Natural killer cell treated with Interleukin-12 subunit alpha and Interleukin-12 subunit beta and Interleukin-15 and Interleukin-18, amount 100 ng/mL, for 72 hours (primary cell): ENCODE measurements around the gene TBC1D5. TPM values are rescaled to one million over a fixed set of nuclear protein-coding genes. Genes with fewer than 3 reads are reported as not detected.
A peak's percentile ranks its signal among the peaks of the same experiment; 100 is the strongest.

ENCODE experiments used
- ATAC-seq, 2 donors: fragments of 150-1000 bp; cut with Tn5 transposase in 1 of 2; sonication (Bioruptor Pico), chemical (Tn5 transposase) in 1 of 2; 2 replicates each; pipeline ENCODE4 v1.10.0; 2021
- DNase-seq: peaks from one replicate; pipeline ENCODE4 v3.0.0; 2022; ENCODE audit warnings: low spot score
- H3K27ac Mint-ChIP-seq, 2 donors: 1 replicate in 1 of 2; 2 replicates in 1 of 2; pipeline ENCODE4 v1.8.0; 2022; ENCODE audit warnings: mixed read lengths in 2 of 2, mild to moderate bottlenecking in 1 of 2, moderate library complexity in 1 of 2
- H3K27me3 Mint-ChIP-seq, 2 donors: 1 replicate in 1 of 2; 2 replicates in 1 of 2; pipeline ENCODE4 v1.8.0; 2022; ENCODE audit warnings: mixed read lengths in 2 of 2
- H3K36me3 Mint-ChIP-seq: one replicate; pipeline ENCODE4 v1.8.0; 2022; ENCODE audit warnings: mixed read lengths
- H3K4me1 Mint-ChIP-seq, 2 donors: 1 replicate in 1 of 2; 2 replicates in 1 of 2; pipeline ENCODE4 v1.8.0; 2022; ENCODE audit warnings: low read depth in 2 of 2, mixed read lengths in 2 of 2, mild to moderate bottlenecking in 1 of 2
- H3K4me3 Mint-ChIP-seq: one replicate; pipeline ENCODE4 v1.8.0; 2022; ENCODE audit warnings: mixed read lengths
- H3K9me3 Mint-ChIP-seq: 2 replicates; pipeline ENCODE4 v1.8.0; 2022; ENCODE audit warnings: mixed read lengths
- total RNA-seq, 2 donors: library from RNA; stranded (reverse); gene quantifications; one replicate each; pipeline ENCODE4 v1.2.3, GENCODE V29; 2022

The TBC1D5 gene
- total RNA-seq, 2 donors from 2014 or later, result 43.4 to 51.6 TPM

DNA sequence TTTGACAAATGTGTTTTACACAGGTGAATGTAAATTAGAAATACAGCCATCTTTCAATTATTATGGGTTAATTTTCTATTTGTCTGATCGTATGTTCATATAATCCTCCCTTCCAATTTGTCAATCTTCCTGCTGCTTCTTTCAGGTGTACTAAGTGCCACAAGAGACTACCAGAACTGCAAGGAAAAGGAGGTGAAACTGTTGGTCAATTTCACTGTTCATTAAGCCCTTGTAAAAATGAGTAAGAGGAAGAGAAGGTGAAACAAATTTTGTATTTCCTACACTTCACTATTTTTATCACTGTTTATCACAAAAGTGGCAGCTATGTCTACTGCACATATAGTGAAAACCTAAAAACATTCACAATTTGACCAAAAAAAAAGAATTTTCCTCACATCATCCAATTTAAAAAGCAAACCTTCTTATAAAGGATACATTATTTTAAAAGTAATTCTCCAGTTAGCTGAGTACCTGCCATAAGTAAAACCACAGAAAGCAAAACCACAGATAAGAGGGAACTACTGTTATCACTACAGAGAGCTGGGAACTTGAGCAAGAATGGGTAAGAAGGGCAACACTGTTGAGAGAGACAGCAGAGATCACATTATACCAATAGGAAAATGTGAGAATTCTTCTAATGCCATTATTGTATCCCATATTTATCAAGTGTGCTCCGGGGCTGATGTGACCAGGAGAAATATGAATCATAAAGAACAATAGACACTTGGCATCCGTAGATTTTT, 163.0 kb downstream of the TBC1D5 start:
- Mint-ChIP-seq H3K36me3 (no peaks in the 10 kb centered on the region), H3K27ac (no peak overlapping the region), H3K4me1 (peaks cover 0 to 3% of the 10 kb centered on the region in 2 donors), H3K9me3 (no peaks in the 10 kb centered on the region), H3K27me3 (no peaks in the 10 kb centered on the region), H3K4me3 (no peak overlapping the region)
- ATAC-seq (peak in 1 of 2 donors; percentile 79), DNase-seq (no peak)

DNA sequence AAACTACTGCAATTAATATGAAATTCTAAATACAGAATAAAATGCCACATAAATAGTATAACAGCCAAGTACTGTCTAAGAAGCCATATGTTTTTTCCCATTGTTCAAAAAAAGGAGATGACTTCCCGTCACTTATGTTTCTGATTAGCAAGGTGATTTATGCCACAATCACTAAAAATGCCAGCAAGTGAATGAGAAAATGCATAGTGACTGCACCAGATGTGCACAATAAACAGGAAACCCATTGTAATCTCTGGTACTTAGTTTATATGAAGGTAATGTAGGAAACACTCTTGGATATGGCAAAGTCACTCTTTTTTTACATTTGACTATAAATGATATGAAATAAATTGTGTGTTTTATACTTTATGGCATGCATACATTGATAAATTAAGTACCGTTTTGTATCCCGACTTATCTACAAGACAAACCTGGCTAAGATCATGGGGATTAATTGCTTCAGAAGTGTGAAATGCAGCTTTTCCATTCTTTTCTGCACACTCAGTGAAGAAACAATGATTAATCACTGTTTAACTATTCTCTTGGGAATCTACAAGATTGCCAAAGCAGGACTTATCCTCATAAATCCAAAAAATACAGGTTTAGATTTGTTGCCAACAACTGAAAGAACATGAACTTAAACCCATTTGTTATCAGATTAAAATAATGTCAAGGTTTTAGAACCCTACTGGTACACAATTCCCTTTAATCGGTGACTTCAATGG, 164.5 kb downstream of the TBC1D5 start:
- ATAC-seq (no peak), DNase-seq (no peak)
- no peak overlapping the region for H3K4me3 Mint-ChIP-seq
- H3K9me3 Mint-ChIP-seq, result no peaks in the 10 kb centered on the region
- no peaks in the 10 kb centered on the region for H3K27me3 Mint-ChIP-seq
- H3K36me3 Mint-ChIP-seq, result no peaks in the 10 kb centered on the region
- peaks cover 0 to 7% of the 10 kb centered on the region in 2 donors for H3K4me1 Mint-ChIP-seq
- no peak overlapping the region for H3K27ac Mint-ChIP-seq

DNA sequence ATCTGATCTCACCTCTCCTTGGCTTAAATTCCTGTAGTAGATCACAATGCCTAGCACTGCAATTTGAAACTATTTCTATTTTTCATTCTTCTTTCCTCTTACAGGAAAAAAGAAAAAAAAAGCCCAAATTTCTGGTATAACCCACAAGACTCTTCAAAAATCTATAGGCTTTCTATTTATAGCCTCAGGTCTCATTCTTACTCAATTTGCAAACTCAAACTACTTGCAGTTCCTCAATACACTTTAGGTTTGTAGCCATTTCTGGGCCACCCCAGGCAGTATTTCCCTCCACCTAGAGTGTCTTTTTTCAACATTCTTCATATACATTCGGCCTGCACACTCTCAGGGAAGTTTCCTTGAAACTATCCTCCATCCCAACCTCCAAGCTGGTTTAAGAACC, 169.0 kb downstream of the TBC1D5 start:
- Mint-ChIP-seq H3K27ac (no peak overlapping the region), H3K4me3 (no peak overlapping the region), H3K9me3 (no peaks in the 10 kb centered on the region), H3K27me3 (no peaks in the 10 kb centered on the region), H3K36me3 (no peaks in the 10 kb centered on the region), H3K4me1 (peaks cover 0 to 4% of the 10 kb centered on the region in 2 donors)
- DNase-seq (no peak), ATAC-seq (peak in 1 of 2 donors; percentile 60)

DNA sequence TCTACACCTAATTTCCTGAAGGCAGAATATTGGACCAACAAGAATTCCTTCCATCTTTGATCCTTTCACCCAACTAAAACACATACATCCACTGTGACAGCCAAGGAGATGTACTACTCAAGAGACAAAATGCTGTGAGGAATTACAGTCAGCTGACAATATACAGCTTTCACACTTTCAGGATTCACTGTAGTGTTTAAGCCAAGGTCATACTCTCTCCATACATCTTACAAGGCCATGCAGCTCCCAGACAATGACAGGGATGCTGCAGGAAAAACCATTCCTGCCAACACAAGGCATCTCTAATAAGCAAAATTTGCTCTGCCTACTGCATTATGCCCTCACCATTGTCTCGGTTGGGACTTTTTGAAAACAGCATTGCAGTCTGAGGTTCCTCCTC, 170.7 kb downstream of the TBC1D5 start:
- no peak overlapping the region for H3K27ac Mint-ChIP-seq
- DNase-seq (no peak), ATAC-seq (no peak)
- H3K27me3 Mint-ChIP-seq, result no peaks in the 10 kb centered on the region
- H3K9me3 Mint-ChIP-seq, result no peaks in the 10 kb centered on the region
- H3K36me3 Mint-ChIP-seq, result no peaks in the 10 kb centered on the region
- peaks cover 0 to 4% of the 10 kb centered on the region in 2 donors for H3K4me1 Mint-ChIP-seq
- H3K4me3 Mint-ChIP-seq, result no peak overlapping the region

DNA sequence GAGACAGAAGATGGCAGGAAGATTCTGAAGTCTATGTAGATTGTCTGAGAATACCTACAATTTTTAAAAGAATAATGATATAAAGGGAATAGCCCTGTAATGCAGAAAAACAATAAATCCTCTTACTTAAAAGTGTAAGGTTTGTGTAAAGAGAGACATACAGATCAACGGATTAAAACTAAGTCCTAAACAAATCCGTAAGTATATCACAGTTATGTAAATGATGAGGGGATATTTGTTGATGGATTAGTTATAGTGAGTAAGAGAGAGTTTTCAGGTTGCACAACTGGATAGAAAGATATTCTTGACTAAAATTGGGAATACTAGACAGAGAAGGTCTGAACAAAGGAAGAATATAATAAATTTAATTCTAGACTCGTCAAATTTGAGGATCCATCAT, 179.6 kb downstream of the TBC1D5 start:
- H3K36me3 Mint-ChIP-seq, result no peaks in the 10 kb centered on the region
- H3K9me3 Mint-ChIP-seq, result no peaks in the 10 kb centered on the region
- ATAC-seq (no peak), DNase-seq (no peak)
- no peak overlapping the region for H3K27ac Mint-ChIP-seq
- no peaks in the 10 kb centered on the region for H3K27me3 Mint-ChIP-seq
- peaks cover 0 to 5% of the 10 kb centered on the region in 2 donors for H3K4me1 Mint-ChIP-seq
- H3K4me3 Mint-ChIP-seq, result no peak overlapping the region

DNA sequence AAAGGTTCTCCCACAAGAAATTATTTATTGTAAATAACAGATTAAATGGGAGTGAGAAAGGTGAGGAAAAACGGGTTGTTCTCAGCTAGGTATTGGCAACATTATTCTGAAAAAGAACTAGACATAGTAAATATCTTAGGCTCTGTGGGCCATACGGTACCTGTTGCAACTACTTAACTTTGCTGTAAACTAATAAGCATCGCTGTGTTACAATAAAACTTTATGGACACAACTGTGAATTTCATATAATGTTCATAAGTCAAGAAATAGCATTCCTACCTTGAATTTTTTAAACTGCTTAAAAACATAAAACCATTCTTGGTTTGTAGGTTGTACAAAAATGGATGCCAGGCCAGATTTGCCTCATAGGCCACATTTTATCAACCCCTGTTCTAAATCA, 183.9 kb downstream of the TBC1D5 start:
- ATAC-seq, result no peak
- H3K4me1 Mint-ChIP-seq, result no peaks in the 10 kb centered on the region
- H3K27ac Mint-ChIP-seq, result no peak overlapping the region
- no peaks in the 10 kb centered on the region for H3K27me3 Mint-ChIP-seq
- H3K36me3 Mint-ChIP-seq, result no peaks in the 10 kb centered on the region
- no peak overlapping the region for H3K4me3 Mint-ChIP-seq
- no peak for DNase-seq
- no peaks in the 10 kb centered on the region for H3K9me3 Mint-ChIP-seq

DNA sequence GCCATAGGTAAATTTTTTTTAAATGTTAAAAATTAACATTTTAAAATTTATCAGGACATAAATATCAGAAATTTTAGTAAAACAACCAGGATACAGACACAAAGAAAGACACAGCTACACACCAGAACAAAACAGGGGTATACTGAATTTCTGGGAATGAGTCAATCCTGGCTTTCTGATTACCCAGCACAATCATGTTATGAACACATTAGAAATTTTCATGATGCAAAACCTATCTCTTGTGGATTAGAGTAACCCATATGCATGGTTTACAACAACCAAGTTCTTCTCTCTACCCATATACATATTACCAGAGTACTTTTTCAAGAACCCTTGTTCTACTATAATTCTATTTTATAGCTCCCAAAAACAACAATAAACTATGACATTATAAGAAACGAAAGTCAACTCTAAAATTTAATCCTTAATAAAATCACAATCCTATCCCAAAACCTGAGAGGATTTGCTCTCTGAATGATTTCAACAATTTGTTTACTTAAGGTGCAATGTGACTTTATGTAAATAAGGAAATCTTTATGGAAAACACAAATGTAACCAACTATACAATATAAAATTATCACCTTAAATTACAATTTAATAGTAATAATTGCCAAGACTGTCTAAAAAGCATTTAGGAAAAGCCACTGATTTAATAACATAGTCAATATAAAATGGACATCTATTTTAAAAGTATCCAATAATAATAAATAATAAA, 184.5 kb downstream of the TBC1D5 start:
- DNase-seq (no peak), ATAC-seq (peak in 1 of 2 donors; percentile 54)
- no peaks in the 10 kb centered on the region for H3K36me3 Mint-ChIP-seq
- no peaks in the 10 kb centered on the region for H3K27me3 Mint-ChIP-seq
- H3K4me3 Mint-ChIP-seq, result no peak overlapping the region
- H3K4me1 Mint-ChIP-seq, result no peaks in the 10 kb centered on the region
- H3K27ac Mint-ChIP-seq, result no peak overlapping the region
- no peaks in the 10 kb centered on the region for H3K9me3 Mint-ChIP-seq

DNA sequence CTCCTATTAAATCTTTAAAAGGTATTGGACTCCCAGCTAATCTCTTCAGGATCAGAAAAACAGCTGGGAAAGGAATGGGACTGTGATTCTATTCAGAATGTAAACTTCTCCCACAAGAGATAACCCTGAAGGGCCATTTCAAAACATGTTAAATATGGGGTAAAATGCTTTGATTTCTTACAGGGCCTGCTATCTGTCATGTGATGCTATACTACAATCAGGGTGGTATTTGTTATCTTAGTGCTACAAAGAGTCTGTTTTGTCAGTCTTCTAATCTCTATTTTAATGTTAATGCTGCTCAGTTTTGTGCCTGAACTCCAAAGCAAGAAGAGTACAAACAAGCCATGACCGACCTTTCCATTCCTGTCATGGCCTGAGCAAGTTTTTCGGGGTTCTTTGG, 186.9 kb downstream of the TBC1D5 start:
- H3K27ac Mint-ChIP-seq, result no peak overlapping the region

DNA sequence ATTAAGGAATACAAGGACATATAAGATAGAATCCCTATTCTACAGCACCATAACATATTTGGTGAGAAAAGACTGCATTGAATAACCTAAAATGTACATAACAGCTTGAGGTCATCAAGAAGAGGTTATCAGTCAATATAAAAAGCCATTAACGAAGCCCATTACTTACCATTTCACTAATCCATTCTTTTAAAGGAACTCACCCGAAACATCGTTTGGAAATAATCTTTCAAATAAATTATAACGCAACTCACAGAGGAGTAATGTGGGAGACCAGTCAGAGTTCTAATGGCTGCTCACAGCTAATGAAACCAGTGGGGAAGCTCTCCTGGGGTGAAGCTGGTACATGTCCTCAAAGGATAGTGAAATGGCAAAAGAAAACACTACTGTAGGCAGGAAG, 188.4 kb downstream of the TBC1D5 start:
- Mint-ChIP-seq H3K36me3 (no peaks in the 10 kb centered on the region), H3K4me3 (no peak overlapping the region), H3K27ac (no peak overlapping the region), H3K4me1 (peaks cover 0 to 4% of the 10 kb centered on the region in 2 donors), H3K9me3 (no peaks in the 10 kb centered on the region), H3K27me3 (no peaks in the 10 kb centered on the region)
- DNase-seq (no peak), ATAC-seq (no peak)

More for the DNA sequence above, 186.9 kb downstream of the TBC1D5 start:
- Mint-ChIP-seq H3K27me3 (no peaks in the 10 kb centered on the region), H3K36me3 (no peaks in the 10 kb centered on the region), H3K4me1 (peaks cover 0 to 4% of the 10 kb centered on the region in 2 donors), H3K4me3 (no peak overlapping the region), H3K9me3 (no peaks in the 10 kb centered on the region)
- no peak for DNase-seq
- no peak for ATAC-seq

DNA sequence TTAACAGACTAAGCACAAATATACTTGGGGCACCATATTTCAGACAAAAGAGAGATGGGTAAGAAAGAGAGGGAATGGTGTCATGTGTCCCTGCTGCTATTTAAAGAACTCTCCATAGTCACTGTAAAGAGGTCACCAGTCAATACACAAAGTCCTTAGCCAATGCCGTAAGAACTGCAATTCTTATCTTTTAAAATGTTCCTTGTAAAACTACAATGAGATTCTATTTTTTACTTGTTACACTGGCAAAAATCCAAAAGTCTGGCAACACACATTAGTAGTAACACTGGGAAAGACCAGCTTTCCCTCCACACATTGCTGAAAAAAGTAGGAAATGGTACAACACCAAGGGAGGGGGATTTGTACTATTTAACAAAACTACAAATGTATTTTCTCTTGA, 189.4 kb downstream of the TBC1D5 start:
- no peak overlapping the region for H3K4me3 Mint-ChIP-seq
- H3K36me3 Mint-ChIP-seq, result no peaks in the 10 kb centered on the region
- H3K9me3 Mint-ChIP-seq, result no peaks in the 10 kb centered on the region
- no peak overlapping the region for H3K27ac Mint-ChIP-seq
- no peak for ATAC-seq
- no peak for DNase-seq
- no peaks in the 10 kb centered on the region for H3K27me3 Mint-ChIP-seq
- H3K4me1 Mint-ChIP-seq, result peaks cover 0 to 4% of the 10 kb centered on the region in 2 donors

DNA sequence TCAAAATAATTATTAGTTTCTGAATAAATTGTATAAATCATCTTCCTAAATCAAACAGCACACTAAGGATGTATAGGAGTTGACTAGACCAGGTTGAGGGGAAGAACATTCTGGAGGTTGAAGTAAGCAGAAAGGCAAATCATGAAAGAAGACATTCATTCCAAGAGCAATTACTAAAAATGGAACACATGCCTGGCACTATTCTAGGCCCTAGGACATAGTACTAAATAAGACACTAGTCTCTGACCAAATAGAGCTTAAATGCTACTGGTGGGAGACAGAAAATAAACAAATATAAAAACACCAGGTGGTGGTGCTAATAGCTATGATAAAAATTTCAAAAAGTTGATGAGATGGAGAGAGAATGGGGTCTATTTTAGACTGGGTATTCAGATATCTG, 190.1 kb downstream of the TBC1D5 start:
- Mint-ChIP-seq H3K27me3 (no peaks in the 10 kb centered on the region), H3K4me1 (peaks cover 0 to 4% of the 10 kb centered on the region in 2 donors), H3K36me3 (no peaks in the 10 kb centered on the region), H3K9me3 (no peaks in the 10 kb centered on the region), H3K27ac (no peak overlapping the region), H3K4me3 (no peak overlapping the region)
- ATAC-seq, result no peak
- DNase-seq, result no peak

DNA sequence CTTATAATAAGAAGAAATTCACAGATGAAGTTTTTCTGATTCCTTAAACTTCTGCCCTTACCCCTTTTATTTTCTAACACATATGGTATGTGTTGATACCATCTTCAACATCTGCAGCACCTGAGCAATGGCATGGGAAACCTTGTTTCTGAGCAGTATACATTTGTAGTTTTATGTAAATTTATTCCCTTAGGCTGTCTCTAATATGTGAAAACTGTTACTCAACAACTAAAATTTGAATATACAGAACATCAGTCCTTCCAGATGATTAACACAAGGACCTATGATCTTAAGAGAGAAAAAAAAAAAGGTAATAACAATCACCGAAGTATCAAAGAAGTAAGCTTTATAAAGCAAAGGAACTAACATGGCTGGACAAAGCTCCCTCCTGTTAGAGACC, 190.5 kb downstream of the TBC1D5 start:
- peaks cover 0 to 4% of the 10 kb centered on the region in 2 donors for H3K4me1 Mint-ChIP-seq

DNA sequence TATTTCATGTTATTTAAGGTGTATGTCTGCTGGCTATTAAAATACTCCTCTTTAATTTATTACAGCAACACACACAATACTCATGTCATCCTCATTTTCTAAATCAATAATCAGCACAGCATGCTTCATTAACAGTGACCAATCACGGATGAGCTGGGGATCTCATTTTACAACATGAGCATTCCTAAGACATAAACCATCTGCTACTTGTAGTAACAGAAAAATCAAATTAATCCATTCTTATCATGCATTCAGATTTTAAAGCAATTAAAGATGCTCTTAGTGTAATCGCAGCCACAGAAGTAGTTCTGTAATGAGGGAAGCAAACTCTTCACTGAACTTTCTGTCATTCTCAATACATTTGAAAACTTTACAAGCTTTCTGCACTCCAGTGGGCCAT, 191.1 kb downstream of the TBC1D5 start:
- Mint-ChIP-seq H3K27ac (no peak overlapping the region), H3K36me3 (no peaks in the 10 kb centered on the region), H3K4me3 (no peak overlapping the region), H3K4me1 (peaks cover 0 to 4% of the 10 kb centered on the region in 2 donors), H3K27me3 (no peaks in the 10 kb centered on the region), H3K9me3 (no peaks in the 10 kb centered on the region)
- ATAC-seq (no peak), DNase-seq (no peak)

More for the DNA sequence above, 190.5 kb downstream of the TBC1D5 start:
- Mint-ChIP-seq H3K4me3 (no peak overlapping the region), H3K9me3 (no peaks in the 10 kb centered on the region), H3K36me3 (no peaks in the 10 kb centered on the region), H3K27me3 (no peaks in the 10 kb centered on the region), H3K27ac (no peak overlapping the region)
- ATAC-seq (no peak), DNase-seq (no peak)

DNA sequence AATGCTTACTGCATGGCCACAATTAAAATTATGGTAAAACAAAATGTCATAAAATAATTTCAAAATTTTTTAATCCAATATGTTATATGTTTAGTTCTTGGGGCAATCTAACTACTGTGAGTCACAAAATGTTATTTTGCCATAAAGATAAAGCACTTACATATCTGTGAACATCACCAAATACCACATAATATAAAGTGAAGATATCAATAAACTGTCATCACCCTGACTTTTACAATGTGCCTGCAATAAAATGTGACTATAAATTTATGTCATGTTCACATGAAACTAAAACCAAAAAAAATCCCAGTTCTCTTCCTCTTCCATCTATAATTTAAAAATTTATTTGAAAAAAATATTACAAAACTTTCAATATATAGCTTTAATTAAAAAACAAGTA, 191.8 kb downstream of the TBC1D5 start:
- H3K4me3 Mint-ChIP-seq, result no peak overlapping the region
- no peaks in the 10 kb centered on the region for H3K9me3 Mint-ChIP-seq
- no peaks in the 10 kb centered on the region for H3K27me3 Mint-ChIP-seq
- H3K27ac Mint-ChIP-seq, result no peak overlapping the region
- no peak for DNase-seq
- H3K4me1 Mint-ChIP-seq, result peaks cover 0 to 4% of the 10 kb centered on the region in 2 donors
- ATAC-seq, result no peak
- no peaks in the 10 kb centered on the region for H3K36me3 Mint-ChIP-seq
